Endothelial cell of hepatic sinusoid (primary cell): ENCODE data around the gene ZNF609.

Source experiments
- in situ Hi-C: cut with HindIII; loops from 2 replicates; pipeline ENCODE4 v1.10.0; 2017; ENCODE audit warnings: low sequenced_read_pairs

Gene ZNF609

DNA sequence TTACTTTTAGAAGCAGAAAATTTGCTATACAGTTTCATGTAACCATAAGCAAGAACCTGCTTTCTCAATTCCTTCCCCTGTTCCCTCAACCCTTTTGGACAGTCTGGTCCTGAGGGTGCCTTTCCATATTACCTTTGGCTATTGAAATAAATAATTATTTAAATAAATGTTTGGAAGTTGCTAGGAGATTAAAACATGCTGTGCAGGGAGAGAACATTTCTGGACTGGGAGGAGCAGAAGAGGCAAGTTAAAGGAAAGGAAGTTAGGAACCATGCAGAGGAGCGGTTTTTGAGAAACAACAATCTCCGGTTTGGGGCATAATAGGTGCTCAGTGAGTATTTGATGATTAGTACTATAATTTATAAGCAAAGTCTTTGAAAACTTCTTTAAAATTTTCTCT, 41.8 kb downstream of the ZNF609 start:
- in situ Hi-C loops, result loop anchor here (5.0 kb wide), 2 partner anchors 65 to 70 kb away; no protein-coding TSS in a partner anchor

DNA sequence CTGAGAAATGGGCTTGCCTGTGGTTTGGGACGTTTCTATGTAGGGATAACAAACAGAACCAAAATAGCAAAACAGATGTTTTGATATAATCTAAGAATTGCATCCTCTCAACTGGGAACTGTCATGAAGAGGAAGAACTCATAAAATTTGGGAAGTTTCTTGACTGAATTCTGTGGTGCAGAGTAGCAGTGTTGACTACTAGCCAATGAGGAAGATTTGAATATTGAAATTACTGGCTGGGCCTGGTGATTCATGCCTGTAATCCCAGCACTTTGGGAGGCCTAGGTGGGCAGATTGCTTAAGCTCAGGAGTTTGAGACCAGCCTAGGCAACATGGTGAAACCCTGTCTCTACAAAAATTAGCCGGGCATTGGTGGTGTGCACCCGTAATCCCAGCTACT, 42.2 kb downstream of the ZNF609 start:
- in situ Hi-C loops, result loop anchor here (5.0 kb wide), 2 partner anchors 65 to 70 kb away; no protein-coding TSS in a partner anchor

DNA sequence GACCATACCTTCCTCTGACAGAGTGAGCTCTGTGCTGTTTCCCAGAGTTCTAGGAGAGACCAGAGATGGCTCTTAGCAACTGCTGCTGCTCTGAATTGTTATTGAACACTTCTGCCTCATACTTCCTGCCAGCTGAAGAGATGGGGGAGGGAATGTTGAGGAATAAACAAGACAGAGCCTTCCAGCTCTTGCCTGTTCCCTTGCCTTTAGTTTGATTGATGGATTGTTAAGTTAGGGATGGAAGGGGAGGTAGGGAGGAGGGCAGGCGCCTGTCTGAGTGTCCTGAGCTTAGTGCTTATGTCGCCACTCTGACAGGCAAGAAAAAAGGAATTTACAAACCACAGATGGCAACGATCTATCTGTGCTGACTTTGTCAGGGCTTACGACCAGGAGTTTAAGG, 42.8 kb downstream of the ZNF609 start:
- in situ Hi-C loops, result loop anchor here (5.0 kb wide), 2 partner anchors 64 to 71 kb away; no protein-coding TSS in a partner anchor

DNA sequence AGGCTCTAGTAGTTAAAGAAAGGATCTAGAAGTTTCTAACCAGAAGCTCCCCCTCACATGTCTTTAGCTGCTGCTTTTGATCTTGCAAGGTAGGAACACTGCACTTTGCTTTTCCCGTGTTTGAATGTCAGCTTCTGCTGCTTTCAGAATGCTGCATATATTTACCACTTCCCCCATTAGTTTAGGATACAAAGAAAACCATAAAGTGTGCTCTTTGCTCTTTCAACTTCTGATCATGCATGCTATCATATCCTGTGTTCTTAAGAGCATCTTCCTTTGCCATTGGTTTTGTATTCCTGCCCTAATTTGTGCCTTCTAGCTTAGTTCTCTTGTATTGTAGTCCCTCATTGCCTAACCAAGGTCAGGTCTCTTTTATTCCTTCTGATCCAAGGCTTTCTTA, 43.3 kb downstream of the ZNF609 start:
- in situ Hi-C loops, result loop anchor here (5.0 kb wide), 2 partner anchors 64 to 71 kb away; no protein-coding TSS in a partner anchor

DNA sequence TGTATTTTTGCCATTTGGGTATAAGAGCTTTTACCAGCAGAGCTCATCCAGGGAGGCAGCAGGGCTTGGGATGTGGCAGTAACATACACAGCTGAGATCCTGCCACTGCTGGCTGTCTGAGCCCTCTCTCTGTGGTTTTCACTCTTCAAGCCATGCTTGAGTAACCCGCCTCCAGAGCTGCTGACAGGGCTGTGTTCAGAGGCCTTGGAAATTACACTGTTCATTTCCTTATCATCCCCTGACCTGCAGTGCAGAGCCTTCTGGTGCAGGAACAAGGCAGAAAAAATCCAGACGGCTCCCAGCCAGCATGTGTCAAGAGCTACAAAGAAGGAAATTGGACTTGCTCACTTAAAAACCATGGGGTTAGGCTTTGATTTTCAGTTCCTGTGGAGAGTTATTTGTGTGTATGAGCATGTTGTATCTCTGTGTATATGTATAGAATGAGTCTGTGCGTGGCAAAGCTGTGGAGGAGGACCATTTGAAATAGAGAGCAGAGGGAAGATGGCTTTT, 47.0 kb downstream of the ZNF609 start:
- in situ Hi-C loops, result no loop called here

DNA sequence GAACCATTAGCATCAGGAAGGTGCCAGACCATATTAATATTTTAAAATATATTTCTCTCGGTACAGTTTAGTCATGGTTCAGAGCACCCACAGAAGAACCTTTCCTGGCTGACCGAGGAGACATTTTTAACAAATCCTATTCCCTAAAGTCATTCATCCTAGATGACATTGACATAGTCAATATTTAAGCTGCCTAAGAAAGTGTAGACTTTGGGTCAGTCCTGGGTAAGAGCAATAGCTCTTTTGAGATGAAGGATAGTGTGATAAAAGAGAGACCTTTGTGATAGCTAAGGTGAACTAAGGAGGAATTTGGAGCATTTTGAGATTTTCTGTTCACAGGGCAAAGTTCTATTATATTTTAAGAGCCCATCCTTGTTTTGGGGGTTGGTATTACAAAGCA, 47.5 kb downstream of the ZNF609 start:
- in situ Hi-C loops, result no loop called here

DNA sequence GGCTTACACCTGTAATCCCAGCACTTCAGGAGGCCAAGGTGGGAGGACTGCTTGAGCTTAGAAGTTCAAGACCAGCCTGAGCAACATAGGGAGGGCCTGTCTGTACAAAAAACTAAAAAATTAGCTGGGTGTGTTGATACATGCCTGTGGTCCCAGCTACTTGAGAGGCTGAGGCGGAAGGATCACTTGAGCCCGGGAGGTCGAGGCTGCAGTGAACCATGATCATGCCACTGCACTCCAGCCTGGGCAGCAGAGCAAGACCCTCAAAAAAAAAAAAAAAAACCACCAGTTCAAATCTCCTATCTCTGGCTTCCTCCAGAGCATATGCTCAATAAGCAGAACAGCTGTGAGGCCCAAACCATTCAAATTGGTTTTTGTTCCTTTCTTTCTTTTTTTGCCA, 53.4 kb downstream of the ZNF609 start:
- in situ Hi-C loops, result no loop called here

DNA sequence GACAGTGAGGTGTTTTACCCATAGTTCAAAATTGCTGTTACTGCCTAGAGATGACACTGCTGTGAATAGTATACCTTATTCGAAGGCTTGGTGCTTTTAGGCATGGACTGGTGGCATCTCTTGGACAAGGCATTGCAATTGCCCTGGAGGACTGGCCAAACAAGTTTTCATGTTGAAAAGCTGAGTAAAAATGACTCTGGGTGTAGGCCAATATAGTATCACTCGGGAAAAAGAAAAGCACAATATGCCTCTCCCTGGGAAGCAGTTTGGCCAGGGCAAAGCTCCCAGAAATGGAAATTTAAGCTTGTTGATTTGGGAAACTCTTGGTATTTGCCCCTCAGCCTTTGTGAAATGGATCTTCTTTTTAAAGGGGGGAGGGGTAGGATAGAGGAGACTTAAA, 54.8 kb downstream of the ZNF609 start:
- in situ Hi-C loops, result no loop called here

DNA sequence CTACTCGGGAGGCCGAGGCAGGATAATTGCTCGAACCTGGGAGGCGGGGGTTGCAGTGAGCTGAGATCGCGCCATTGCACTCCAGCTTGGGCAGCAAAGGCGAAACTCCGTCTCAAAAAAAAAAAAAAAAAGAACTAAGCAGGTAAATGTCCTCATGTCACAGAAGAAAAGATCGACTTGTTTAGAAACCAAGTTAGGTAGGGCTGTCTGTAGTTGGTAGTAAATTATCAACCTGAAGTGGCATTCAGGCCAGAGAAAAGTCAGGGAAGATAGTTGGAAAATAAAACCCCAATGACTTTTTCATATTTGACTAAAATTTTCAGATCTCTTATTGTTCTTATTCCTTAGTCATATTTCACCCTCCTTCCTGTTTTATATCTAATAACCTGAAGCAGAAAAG, 55.4 kb downstream of the ZNF609 start:
- in situ Hi-C loops, result no loop called here

DNA sequence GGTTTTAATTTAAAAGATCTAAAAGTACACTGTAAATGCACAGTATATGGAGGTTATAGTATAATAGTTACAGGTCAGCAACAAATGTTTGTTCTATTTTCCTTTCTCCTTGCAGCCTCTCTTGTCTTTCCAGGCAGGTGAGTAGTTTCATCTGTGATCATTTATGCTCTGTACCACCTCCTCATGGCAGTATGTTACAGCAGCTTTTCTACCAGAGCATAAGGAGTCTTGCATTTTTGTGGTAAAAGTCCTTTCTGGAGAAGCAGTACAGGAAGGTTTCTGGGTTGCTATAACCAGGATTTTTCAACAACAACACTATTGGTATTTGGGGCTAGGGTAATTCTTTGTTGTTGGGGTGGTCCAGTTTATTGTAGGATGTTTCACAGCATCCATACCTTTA, 59.5 kb downstream of the ZNF609 start:
- in situ Hi-C loops, result no loop called here

DNA sequence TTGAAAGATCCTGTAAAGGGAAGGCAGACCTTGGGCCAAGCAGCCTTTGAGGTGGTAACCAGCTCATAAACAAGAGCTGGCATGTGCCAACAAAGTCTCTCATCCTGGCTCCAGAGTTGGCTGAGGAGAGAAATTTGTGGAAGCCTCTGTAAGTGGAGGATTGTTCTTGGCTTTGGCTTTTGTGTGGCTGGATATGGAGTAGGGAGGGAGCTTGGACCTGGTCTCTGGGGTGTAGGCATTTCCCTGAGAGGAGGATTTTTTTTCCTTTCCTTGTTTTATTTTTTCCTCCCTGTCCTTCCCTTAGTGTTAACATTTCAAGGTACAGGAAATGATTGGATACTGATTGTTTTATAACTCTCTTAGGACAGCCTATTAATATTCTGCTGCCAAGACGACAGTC, 60.8 kb downstream of the ZNF609 start:
- in situ Hi-C loops, result no loop called here

DNA sequence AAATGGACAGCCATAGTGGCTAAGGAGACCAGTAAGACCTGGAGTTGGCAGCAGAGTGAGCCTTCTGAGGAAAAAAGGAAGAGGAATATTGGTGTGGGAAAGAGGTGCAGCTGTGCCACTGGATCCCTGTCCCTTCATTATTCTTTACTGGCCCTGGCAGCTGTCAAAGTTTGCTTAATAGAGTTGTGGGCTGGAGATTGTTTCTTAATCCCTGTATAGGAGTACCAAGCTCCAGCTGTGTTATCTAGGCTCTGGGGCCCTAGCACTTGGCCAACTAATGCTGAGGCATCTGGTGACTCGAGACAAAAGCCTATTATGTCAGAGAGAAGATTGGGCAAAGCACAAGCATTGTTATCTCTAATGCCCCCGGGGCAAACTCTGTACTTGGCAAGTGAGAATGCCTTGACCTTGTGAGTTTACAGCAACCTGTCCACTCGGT, 61.4 kb downstream of the ZNF609 start:
- in situ Hi-C loops, result no loop called here

DNA sequence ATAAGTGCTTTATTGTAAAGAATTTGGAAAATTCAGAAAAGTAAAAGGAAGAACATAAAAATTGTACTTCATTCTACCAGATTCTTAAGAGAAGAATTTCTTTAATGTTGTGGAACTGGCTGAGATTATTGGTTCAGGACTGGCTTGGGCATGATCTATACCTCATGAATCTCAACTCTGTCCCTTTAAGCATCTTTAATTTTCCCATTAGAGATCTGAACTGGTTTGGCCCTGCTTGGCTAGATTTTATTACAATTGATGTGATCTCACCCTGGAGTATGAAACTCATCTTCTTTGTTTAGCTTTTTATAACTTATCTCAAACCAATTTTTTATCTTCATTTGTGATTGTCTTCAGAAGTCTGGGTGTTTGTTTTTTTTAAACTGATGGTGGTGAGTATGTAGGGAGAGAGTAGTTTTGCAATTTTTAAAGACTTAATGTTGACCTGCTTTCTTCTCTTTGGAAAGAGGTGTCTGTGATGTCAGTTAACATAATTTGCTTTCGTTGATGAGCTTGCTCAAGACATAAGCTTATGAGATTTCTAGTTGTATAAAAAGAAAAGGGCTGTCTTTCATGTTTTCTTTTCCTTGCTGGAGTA, 61.9 kb downstream of the ZNF609 start:
- in situ Hi-C loops, result no loop called here

DNA sequence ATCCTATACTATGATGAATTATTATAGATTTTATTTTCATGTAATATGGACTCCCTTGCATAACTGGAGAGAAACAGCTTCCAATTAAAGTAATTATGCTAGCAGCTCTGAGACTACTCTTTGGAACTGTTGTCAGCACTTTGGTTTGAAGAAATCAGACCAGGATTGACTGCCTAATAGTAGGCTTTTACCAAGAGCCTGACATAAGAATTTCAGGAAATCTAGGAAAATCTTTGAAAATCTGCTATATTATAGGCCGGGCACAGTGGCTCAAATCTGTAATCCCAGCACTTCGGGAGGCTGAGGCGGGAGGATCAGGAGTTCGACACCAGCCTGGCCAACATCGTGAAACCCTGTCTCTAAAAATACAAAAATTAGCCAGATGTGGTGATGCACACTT, 62.9 kb downstream of the ZNF609 start:
- in situ Hi-C loops, result no loop called here

DNA sequence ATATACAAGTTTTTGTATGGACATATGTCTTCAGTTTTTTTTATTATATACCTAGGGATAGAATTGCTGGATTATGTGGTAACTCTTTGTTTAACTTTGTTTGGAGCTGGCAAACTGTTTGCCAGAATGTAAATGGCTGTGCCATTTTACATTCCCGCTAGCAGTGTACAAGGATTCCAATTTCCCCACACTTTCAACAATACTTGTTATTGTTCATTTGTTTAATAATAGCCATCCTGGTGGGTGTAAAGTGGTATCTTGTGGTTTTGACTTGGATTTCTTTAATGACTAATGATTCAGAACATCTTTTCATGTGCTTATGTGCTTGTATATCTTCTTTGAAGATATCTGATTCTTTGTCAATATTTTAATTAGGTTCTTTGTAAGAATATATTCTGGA, 64.4 kb downstream of the ZNF609 start:
- in situ Hi-C loops, result no loop called here

DNA sequence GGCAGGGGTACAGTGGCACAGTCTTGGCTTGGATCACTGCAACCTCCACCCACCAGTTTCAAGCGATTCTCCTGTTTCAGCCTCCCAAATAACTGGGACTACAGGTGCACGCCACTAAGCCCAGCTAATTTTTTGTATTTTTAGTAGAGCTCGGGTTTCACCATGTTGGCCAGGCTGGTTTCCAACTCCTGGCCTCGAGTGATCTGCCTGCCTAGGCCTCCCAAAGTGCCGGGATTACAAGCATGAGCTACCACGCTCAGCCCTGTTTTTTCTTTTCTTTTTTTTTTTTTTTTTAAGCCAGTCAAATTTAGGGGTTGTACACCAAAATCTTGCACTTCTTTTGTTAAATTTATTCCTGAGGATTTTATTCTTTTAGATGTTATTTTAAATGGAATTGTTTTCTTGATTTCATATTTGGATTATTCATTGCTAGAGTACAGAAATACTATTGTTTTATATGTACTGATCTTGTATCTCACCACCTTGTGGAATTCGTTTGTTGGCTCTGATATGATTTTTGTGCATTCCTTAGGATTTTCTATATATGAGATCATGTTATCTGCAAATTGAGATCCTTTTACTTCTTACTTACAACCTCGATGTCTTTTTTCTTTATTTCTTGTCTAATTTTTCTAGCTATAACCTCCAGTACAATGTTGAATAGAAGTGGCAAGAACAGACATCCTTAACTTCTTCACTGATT, 65.6 kb downstream of the ZNF609 start:
- in situ Hi-C loops, result no loop called here

DNA sequence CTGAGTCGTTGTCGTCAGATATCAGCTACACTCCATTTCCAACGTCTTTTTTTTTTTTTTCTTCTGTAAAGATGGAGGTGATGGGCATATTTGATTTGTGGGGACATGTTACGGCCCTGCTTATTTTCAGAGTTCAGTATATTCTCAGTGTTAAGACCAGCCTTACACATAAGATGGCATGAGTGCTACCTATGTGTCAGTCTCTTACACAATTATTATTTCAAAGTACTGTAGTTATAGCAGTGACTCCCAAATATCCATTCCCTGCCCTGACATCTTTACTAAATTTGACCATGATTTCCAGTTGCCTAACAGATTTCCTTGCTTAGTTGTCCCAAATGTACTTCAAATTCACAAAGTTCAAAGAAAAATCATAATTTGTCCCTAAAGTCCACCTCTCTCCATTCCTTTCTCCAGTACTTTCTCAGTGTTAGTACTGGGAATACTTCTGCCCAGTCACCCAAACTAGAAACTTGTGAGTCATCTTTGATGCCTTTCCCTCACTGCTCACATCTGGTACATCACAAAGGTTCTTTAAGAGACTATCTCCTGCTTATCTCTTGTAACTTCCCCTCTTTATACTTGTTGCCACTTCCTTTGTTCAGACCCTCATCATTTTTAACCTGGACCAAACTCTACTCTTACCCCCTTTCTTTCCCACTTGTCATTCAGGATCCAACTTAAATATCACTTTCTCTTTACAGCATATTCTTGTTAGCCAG, 67.0 kb downstream of the ZNF609 start:
- in situ Hi-C loops, result no loop called here

DNA sequence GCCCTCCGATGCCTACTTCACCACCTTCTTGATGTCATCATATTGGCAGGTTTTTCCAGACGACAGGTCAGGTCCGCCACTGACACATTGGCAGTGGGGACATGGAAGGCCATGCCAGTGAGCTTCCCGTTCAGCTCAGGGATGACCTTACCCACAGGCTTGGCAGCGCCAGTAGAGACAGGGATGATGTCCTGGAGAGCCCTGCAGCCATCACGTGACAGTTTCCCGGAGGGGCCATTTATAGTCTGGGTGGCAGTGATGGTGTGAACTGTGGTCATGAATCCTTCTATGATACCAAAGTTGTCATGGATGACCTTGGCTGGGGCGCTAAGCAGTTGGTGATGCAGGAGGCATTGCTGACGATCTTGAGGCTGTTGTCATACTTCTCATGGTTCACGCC, 68.5 kb downstream of the ZNF609 start:
- in situ Hi-C loops, result no loop called here

DNA sequence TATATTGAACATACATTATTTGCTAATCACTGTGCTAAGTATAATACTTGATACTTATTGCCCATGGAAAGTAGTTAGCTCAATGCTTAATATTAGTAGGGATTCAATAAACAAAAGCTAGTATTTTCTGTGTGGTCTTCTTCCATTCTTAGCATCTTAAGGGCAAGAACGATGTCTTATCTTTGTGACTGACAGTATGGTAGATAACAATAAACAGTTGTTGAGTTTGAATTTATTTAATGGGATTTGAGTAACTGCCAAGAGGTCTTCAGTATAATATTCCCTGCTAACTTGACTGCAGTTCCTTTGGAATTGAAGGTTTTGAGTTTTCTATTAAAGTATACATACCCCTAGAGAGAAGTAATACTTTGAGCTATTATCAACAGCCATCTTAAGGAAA, 70.1 kb downstream of the ZNF609 start:
- in situ Hi-C loops, result no loop called here

DNA sequence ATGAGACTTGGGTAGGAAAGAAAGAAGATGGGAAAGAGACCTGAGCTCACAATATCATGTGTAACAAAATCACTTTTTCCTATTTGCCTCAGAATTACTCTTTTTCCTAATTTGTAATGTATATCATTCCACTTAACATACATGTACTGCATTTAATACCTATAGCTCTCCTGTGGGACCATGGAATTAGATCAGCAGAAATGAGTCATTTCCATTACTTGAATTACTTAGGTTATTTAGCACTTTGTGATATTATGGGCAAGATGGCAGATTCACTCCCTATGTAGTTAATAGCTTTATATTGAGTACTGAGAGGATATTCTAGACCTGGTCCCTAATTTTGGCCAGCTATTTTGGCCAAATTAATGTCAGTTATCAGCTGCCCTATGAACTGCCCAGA, 70.5 kb downstream of the ZNF609 start:
- in situ Hi-C loops, result no loop called here

DNA sequence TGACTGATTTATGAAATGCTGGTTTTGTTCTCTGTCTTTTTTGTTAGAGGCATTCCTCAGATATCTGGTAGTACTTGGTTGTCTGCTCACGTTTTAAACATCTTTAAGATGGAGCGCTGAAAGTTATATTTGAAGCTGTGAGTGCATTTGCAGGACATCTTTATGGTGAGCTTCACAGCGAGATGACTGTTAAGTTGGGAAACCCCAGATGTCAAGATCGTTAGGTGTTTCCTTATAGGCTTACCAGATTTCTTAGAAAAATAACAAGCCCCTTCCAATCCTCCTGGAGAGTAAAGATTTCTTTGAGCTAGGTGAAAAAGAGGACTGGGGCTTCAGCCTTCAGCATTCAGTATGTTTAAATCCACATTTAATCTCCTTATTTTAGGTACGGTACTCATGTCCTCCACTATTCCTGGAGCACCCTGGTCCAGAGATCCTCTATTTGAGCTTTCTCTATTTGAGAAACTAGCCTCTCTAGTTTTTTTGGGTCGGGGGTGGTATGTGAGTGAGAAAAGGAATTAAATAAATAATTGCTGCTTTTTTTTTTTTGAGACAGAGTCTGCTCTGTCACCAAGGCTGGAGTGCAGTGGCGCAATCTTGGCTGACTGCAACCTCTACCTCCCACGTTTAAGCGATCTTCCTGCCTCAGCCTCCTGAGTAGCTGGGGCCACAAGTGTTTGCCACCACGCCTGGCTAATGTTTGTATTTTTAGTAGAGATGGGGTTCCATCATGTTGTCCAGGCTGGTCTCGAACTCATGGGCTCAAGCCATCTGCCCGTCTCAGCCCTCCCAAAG, 72.3 kb downstream of the ZNF609 start:
- in situ Hi-C loops, result no loop called here
